Subcutaneous abdominal adipose tissue (tissue), 5 donors: ENCODE measurements around the gene CRISP2.

Experiments used
- H3K27ac ChIP-seq: one replicate; pipeline ENCODE4 v1.7.0; 2013; ENCODE audit warnings: low read depth, mild to moderate bottlenecking, inconsistent platforms, low read length, moderate library complexity
- H3K27me3 ChIP-seq, 5 donors: one replicate each; pipeline ENCODE4 v1.7.0; 2013; ENCODE audit warnings: low read length in 5 of 5, inconsistent platforms in 1 of 5; ENCODE audit not compliant: control insufficient read depth in 5 of 5, insufficient read depth in 4 of 5
- H3K36me3 ChIP-seq, 5 donors: one replicate each; pipeline ENCODE4 v1.7.0; 2013; ENCODE audit warnings: low read length in 5 of 5; ENCODE audit not compliant: control insufficient read depth in 5 of 5, insufficient read depth in 5 of 5
- H3K4me1 ChIP-seq, 5 donors: one replicate each; pipeline ENCODE4 v1.7.0; 2013; ENCODE audit warnings: low read length in 5 of 5, mild to moderate bottlenecking in 3 of 5, moderate library complexity in 1 of 5; ENCODE audit not compliant: control insufficient read depth in 5 of 5, insufficient read depth in 5 of 5
- H3K4me3 ChIP-seq, 5 donors: one replicate each; pipeline ENCODE4 v1.7.0; 2013; ENCODE audit warnings: low read length in 5 of 5, low read depth in 1 of 5
- H3K9ac ChIP-seq, 5 donors: one replicate each; pipeline ENCODE4 v1.7.0; 2013; ENCODE audit warnings: low read length in 5 of 5, mild to moderate bottlenecking in 4 of 5, moderate library complexity in 3 of 5
- H3K9me3 ChIP-seq, 5 donors: one replicate each; pipeline ENCODE4 v1.7.0; 2013; ENCODE audit warnings: low read length in 5 of 5; ENCODE audit not compliant: control insufficient read depth in 5 of 5
- donor health status: healthy.
- donor health status: healthy.
- donor health status: healthy.
- donor health status: healthy.
- donor health status: healthy.

CRISP2 gene

DNA sequence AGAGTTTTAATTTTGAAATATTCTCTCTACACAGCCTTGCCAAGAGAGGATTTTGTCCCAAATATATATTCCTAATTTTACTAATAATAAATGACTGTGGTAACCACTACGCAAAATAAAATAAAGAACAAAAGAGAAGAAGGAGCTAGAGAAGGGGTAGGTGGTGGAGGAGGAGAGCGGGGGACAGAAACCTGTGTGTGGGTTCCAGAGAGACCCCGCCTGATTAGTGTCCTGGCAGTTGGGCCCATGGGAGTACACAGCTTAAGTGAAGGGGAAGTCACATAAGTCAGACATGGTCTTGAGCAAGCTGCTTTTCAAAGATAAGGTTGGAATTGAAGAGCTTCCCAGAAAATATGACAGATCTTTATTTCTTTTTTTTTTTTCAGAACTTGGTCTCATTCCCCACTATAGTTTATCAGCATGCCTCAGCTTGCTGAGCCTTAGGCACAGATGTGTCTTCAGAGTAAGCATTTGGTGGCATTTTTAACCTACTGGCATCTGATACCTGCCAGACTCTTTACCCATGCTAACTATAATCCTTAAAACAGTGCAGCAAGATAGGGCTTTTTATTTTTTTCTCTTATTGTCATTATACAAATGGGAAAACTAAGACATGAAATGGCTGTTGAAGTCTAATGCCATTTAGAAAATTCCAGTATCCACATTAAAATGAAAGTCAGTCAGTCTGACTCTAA, 67.1 kb downstream of the CRISP2 start:
- H3K4me1 ChIP-seq = no peaks in the 10 kb centered on the region
- no peak overlapping the region for H3K4me3 ChIP-seq
- no peaks in the 10 kb centered on the region for H3K27me3 ChIP-seq
- no peaks in the 10 kb centered on the region for H3K36me3 ChIP-seq
- no peak overlapping the region for H3K9ac ChIP-seq
- no peaks in the 10 kb centered on the region for H3K9me3 ChIP-seq
- no peak overlapping the region for H3K27ac ChIP-seq

GRCh38 chr6:49645139-49645538, 68.2 kb downstream of the CRISP2 start:
- Histone ChIP-seq H3K4me3 (no peak overlapping the region), H3K27me3 (no peaks in the 10 kb centered on the region), H3K4me1 (no peaks in the 10 kb centered on the region), H3K36me3 (no peaks in the 10 kb centered on the region), H3K9me3 (no peaks in the 10 kb centered on the region), H3K9ac (no peak overlapping the region), H3K27ac (no peak overlapping the region)
